ENCODE results near the gene ZBTB46.

DNA sequence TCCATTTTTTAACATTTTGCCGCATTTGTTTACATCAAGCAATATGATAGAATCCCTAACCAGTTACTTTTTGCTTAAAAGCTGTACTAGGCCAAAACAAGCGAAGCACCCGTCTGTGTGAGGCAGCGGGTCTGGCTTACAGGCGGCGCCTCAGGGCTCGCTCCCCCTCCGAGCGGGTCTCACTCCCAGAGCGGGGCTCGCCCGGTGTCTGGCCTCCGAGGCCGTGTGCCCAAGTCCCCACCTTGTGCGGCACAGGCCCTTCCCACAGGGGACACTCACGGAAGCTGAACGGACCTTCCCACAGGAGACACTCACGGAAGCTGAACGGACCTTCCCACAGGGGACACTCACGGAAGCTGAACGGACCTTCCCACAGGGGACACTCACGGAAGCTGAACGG is 23.4 kb downstream of the ZBTB46 start:
- TF ChIP-seq, protein P1, sequence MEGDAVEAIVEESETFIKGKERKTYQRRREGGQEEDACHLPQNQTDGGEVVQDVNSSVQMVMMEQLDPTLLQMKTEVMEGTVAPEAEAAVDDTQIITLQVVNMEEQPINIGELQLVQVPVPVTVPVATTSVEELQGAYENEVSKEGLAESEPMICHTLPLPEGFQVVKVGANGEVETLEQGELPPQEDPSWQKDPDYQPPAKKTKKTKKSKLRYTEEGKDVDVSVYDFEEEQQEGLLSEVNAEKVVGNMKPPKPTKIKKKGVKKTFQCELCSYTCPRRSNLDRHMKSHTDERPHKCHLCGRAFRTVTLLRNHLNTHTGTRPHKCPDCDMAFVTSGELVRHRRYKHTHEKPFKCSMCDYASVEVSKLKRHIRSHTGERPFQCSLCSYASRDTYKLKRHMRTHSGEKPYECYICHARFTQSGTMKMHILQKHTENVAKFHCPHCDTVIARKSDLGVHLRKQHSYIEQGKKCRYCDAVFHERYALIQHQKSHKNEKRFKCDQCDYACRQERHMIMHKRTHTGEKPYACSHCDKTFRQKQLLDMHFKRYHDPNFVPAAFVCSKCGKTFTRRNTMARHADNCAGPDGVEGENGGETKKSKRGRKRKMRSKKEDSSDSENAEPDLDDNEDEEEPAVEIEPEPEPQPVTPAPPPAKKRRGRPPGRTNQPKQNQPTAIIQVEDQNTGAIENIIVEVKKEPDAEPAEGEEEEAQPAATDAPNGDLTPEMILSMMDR (IDR thresholded peaks at IDR 0.05): no peak
- TF ChIP-seq POLR2A (IDR thresholded peaks at IDR 0.05): no peak

Measured in lower leg skin (tissue), 3 donors.